Activated CD8-positive, alpha-beta memory T cell treated with anti-CD3 and anti-CD28 coated beads, Interleukin-2, amount 10 ng/mL, durations not matched to agents 7 days and 5 days (primary cell): ENCODE measurements around the gene VCP. TPM values are rescaled to one million over a fixed set of nuclear protein-coding genes. Genes with fewer than 3 reads are reported as not detected.

Source experiments
- ATAC-seq: fragments of 150-1000 bp; cut with Tn5 transposase; one replicate; pipeline ENCODE4 v1.10.0; 2021; ENCODE audit warnings: moderate library complexity
- CTCF ChIA-PET: fragments of 350-600 bp; sonication (Branson Sonifier 250); formaldehyde crosslinking; loops from one replicate; lab custom pipeline; 2021; ENCODE audit warnings: antibody characterized with exemption; lab: Charles Lee
- DNase-seq: peaks from one replicate; pipeline ENCODE4 v3.0.0-alpha.2; 2020
- H3K27ac Mint-ChIP-seq: one replicate; pipeline ENCODE4 v1.8.0; 2021; ENCODE audit warnings: mild to moderate bottlenecking, mixed read lengths
- H3K27me3 Mint-ChIP-seq: one replicate; pipeline ENCODE4 v1.8.0; 2021; ENCODE audit warnings: mixed read lengths
- H3K36me3 Mint-ChIP-seq: one replicate; pipeline ENCODE4 v1.8.0; 2021; ENCODE audit warnings: mild to moderate bottlenecking, mixed read lengths
- H3K4me1 Mint-ChIP-seq: one replicate; pipeline ENCODE4 v1.8.0; 2021; ENCODE audit warnings: mixed read lengths
- H3K4me3 Mint-ChIP-seq: one replicate; pipeline ENCODE4 v1.8.0; 2021; ENCODE audit warnings: mild to moderate bottlenecking, moderate library complexity, mixed read lengths
- H3K9me3 Mint-ChIP-seq: one replicate; pipeline ENCODE4 v1.8.0; 2022; ENCODE audit warnings: low read depth, mixed read lengths
- total RNA-seq, 2 experiments: library from RNA; stranded (reverse); gene quantifications; one replicate each; pipeline ENCODE4 v1.2.3, GENCODE V29; 2021

The VCP gene
- total RNA-seq, 2 experiments from 2014 or later = 222 to 298 TPM

GRCh38 chr9:35108946-35109575 is 36.6 kb upstream of the VCP start:
- no peak for ATAC-seq

GRCh38 chr9:35108461-35108860 is 36.0 kb upstream of the VCP start:
- no peak overlapping the region for H3K27ac Mint-ChIP-seq
- H3K4me3 Mint-ChIP-seq = no peak overlapping the region
- CTCF ChIA-PET = interaction anchor here (8.4 kb wide), 1 partner anchor 13 kb away, joined by 44 read pairs; the partner anchor contains the start of gene PIGO

More at GRCh38 chr9:35108946-35109575, 36.6 kb upstream of the VCP start:
- CTCF ChIA-PET = interaction anchor here (8.4 kb wide), 1 partner anchor 13 kb away, joined by 44 read pairs; the partner anchor contains the start of gene PIGO
- peaks cover 32% of the 10 kb centered on the region for H3K4me1 Mint-ChIP-seq
- no peaks in the 10 kb centered on the region for H3K9me3 Mint-ChIP-seq
- H3K27me3 Mint-ChIP-seq = no peaks in the 10 kb centered on the region
- peak; percentile 38 for DNase-seq
- H3K27ac Mint-ChIP-seq = no peak overlapping the region
- H3K4me3 Mint-ChIP-seq = no peak overlapping the region
- peaks cover 11% of the 10 kb centered on the region for H3K36me3 Mint-ChIP-seq

GRCh38 chr9:35107297-35108290 is 35.2 kb upstream of the VCP start:
- DNase-seq (no peak), ATAC-seq (no peak)
- CTCF ChIA-PET = interaction anchor here (0.7 to 8.4 kb wide), 3 partner anchors 12 to 668 kb away, joined by 3 to 44 read pairs (median 5); partner anchors contain the start of gene PIGO
- Mint-ChIP-seq H3K4me3 (no peak overlapping the region), H3K9me3 (no peaks in the 10 kb centered on the region), H3K4me1 (peaks cover 33% of the 10 kb centered on the region), H3K36me3 (peaks cover 13% of the 10 kb centered on the region), H3K27me3 (no peaks in the 10 kb centered on the region), H3K27ac (no peak overlapping the region)

More at GRCh38 chr9:35108461-35108860, 36.0 kb upstream of the VCP start:
- Mint-ChIP-seq H3K27me3 (no peaks in the 10 kb centered on the region), H3K36me3 (peaks cover 11% of the 10 kb centered on the region), H3K9me3 (no peaks in the 10 kb centered on the region), H3K4me1 (peaks cover 31% of the 10 kb centered on the region)
- ATAC-seq = no peak
- DNase-seq = peak; percentile 27

GRCh38 chr9:35106343-35106730 is 33.9 kb upstream of the VCP start:
- no peak for DNase-seq
- peaks cover 16% of the 10 kb centered on the region for H3K36me3 Mint-ChIP-seq
- peaks cover 33% of the 10 kb centered on the region for H3K4me1 Mint-ChIP-seq
- H3K27ac Mint-ChIP-seq = no peak overlapping the region
- H3K4me3 Mint-ChIP-seq = no peak overlapping the region
- no peak for ATAC-seq
- CTCF ChIA-PET = interaction anchor here (0.7 to 8.4 kb wide), 3 partner anchors 10 to 669 kb away, joined by 3 to 44 read pairs (median 5); partner anchors contain the start of gene PIGO
- no peaks in the 10 kb centered on the region for H3K9me3 Mint-ChIP-seq
- H3K27me3 Mint-ChIP-seq = no peaks in the 10 kb centered on the region

GRCh38 chr9:35105571-35106342 is 33.3 kb upstream of the VCP start:
- CTCF ChIA-PET = interaction anchor here (8.4 kb wide), 1 partner anchor 10 kb away, joined by 44 read pairs; the partner anchor contains the start of gene PIGO
- no peak overlapping the region for H3K27ac Mint-ChIP-seq
- peaks cover 36% of the 10 kb centered on the region for H3K4me1 Mint-ChIP-seq
- DNase-seq = no peak
- peaks cover 22% of the 10 kb centered on the region for H3K36me3 Mint-ChIP-seq
- no peak for ATAC-seq
- H3K4me3 Mint-ChIP-seq = no peak overlapping the region
- H3K9me3 Mint-ChIP-seq = no peaks in the 10 kb centered on the region
- no peaks in the 10 kb centered on the region for H3K27me3 Mint-ChIP-seq

DNA sequence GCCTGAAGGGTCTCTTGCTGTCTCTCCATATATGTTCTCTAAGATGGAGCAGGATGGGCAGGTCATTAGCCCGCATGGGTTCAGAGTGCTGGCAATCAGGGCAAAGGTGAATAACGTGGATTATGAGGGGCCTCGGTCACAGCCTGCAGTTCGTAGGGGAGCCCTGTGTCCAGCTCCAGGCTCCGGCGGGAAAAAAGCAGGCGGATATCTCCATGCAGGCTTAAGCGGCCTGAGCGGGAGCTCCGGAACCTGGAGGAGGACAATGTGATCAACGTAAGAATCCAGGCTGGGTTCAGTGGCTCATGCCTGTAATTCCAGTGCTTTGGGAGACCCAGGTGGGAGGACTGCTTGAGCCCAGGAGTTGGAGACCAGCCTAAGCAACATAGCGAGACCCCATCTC is 32.7 kb upstream of the VCP start:
- Mint-ChIP-seq H3K27ac (no peak overlapping the region), H3K4me1 (peaks cover 37% of the 10 kb centered on the region), H3K27me3 (no peaks in the 10 kb centered on the region), H3K4me3 (no peak overlapping the region), H3K9me3 (no peaks in the 10 kb centered on the region), H3K36me3 (peaks cover 26% of the 10 kb centered on the region)
- DNase-seq (no peak), ATAC-seq (no peak)
- CTCF ChIA-PET = interaction anchor here (8.4 kb wide), 1 partner anchor 9 kb away, joined by 44 read pairs; the partner anchor contains the start of gene PIGO

- peaks cover 32% of the 10 kb centered on the region for H3K36me3 Mint-ChIP-seq
- H3K4me1 Mint-ChIP-seq = peaks cover 39% of the 10 kb centered on the region
- CTCF ChIA-PET = interaction anchor here (0.6 to 8.4 kb wide), 5 partner anchors 9 to 507 kb away, joined by 3 to 44 read pairs (median 6); partner anchors contain the start of genes FANCG and PIGO
- DNase-seq (no peak), ATAC-seq (no peak)
- no peak overlapping the region for H3K4me3 Mint-ChIP-seq
- peak overlapping the region; percentile 95 for H3K27ac Mint-ChIP-seq
- no peaks in the 10 kb centered on the region for H3K9me3 Mint-ChIP-seq
- H3K27me3 Mint-ChIP-seq = no peaks in the 10 kb centered on the region
Observed at GRCh38 chr9:35104586-35104985, 32.2 kb upstream of the VCP start.

DNA sequence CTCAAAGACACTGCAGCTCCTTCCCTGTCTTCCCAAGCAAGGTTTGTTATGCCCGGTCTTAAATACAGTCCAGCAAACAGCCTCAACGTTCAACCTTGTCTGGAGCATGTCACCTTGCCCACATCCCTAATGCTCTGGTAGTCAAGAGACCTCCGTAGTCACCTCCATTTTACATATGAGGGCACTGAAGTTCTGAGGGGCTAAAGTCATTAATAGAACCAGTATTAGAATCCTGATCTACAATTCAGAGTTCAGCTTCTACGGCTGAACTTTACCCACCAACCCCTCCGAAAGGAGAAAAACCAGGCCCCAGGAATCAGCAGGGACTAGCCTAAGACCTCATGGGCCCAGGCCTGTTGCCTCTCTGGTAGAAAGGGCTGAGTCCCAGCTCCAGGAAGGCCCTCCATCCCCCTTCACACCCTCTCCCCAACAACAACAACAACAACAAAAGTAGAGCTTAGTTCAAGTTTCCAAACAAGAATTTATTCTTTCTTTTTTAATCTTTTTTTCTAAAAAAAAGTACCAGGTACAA is 31.3 kb upstream of the VCP start:
- Mint-ChIP-seq H3K4me1 (peaks cover 42% of the 10 kb centered on the region), H3K9me3 (no peaks in the 10 kb centered on the region), H3K27ac (peak overlapping the region; percentile 95), H3K36me3 (peaks cover 37% of the 10 kb centered on the region), H3K4me3 (peak overlapping the region; percentile 91), H3K27me3 (no peaks in the 10 kb centered on the region)
- DNase-seq = no peak
- ATAC-seq = no peak
- CTCF ChIA-PET = interaction anchor here (0.6 to 3.4 kb wide), 11 partner anchors 8 to 508 kb away, joined by 3 to 30 read pairs (median 4); partner anchors contain the start of genes ATOSB and FANCG

GRCh38 chr9:35102769-35103659 is 30.6 kb upstream of the VCP start, which contains the start of gene STOML2:
TSS of gene STOML2 (minus strand) at chr9:35103131. CDS start at chr9:35103094, 37 bp downstream.
- H3K9me3 Mint-ChIP-seq = no peaks in the 10 kb centered on the region
- no peaks in the 10 kb centered on the region for H3K27me3 Mint-ChIP-seq
- DNase-seq = peak; percentile 96
- H3K4me3 Mint-ChIP-seq = peak within 1 kb of the TSS; percentile 91
- peaks cover 43% of the 10 kb centered on the region for H3K4me1 Mint-ChIP-seq
- ATAC-seq = peak; percentile 97
- peak within 1 kb of the TSS; percentile 95 for H3K27ac Mint-ChIP-seq
- H3K36me3 Mint-ChIP-seq = peaks cover 33% of the 10 kb centered on the region
- CTCF ChIA-PET = interaction anchor here (0.6 to 3.4 kb wide), 10 partner anchors 8 to 508 kb away, joined by 3 to 30 read pairs (median 4); partner anchors contain the start of genes ATOSB and FANCG

- H3K27ac Mint-ChIP-seq = peak overlapping the region; percentile 95
- ATAC-seq (no peak), DNase-seq (no peak)
- peaks cover 33% of the 10 kb centered on the region for H3K36me3 Mint-ChIP-seq
- CTCF ChIA-PET = interaction anchor here (0.5 to 3.4 kb wide), 7 partner anchors 9 to 509 kb away, joined by 3 to 30 read pairs (median 6); partner anchors contain the start of genes ATOSB and FANCG
- no peaks in the 10 kb centered on the region for H3K9me3 Mint-ChIP-seq
- H3K4me1 Mint-ChIP-seq = peaks cover 46% of the 10 kb centered on the region
- H3K4me3 Mint-ChIP-seq = peak overlapping the region; percentile 91
- no peaks in the 10 kb centered on the region for H3K27me3 Mint-ChIP-seq
Observed at GRCh38 chr9:35102465-35102768, 30.0 kb upstream of the VCP start.

- peaks cover 54% of the 10 kb centered on the region for H3K4me1 Mint-ChIP-seq
- ATAC-seq (no peak), DNase-seq (no peak)
- H3K9me3 Mint-ChIP-seq = no peaks in the 10 kb centered on the region
- peaks cover 24% of the 10 kb centered on the region for H3K36me3 Mint-ChIP-seq
- CTCF ChIA-PET = interaction anchor here (0.6 to 6.1 kb wide), 6 partner anchors 11 to 931 kb away, joined by 3 to 69 read pairs (median 25); partner anchors contain the start of genes ATOSB and FANCG
- H3K4me3 Mint-ChIP-seq = no peak overlapping the region
- no peaks in the 10 kb centered on the region for H3K27me3 Mint-ChIP-seq
- peak overlapping the region; percentile 45 for H3K27ac Mint-ChIP-seq
Observed at GRCh38 chr9:35097573-35097972, 25.1 kb upstream of the VCP start.
